HG03378 (cell line): ENCODE data around the gene B4GALNT3.

Experiments used
- ATAC-seq: cut with Tn5 transposase; IDR thresholded peaks from one replicate; pipeline ENCODE4 v1.9.1; 2021; ENCODE audit warnings: mild to moderate bottlenecking, moderate library complexity; ENCODE audit not compliant: unreplicated experiment

Gene B4GALNT3

GRCh38 chr12:466762-467161 lies 7.0 kb downstream of the B4GALNT3 start:
- ATAC-seq: no peak

DNA sequence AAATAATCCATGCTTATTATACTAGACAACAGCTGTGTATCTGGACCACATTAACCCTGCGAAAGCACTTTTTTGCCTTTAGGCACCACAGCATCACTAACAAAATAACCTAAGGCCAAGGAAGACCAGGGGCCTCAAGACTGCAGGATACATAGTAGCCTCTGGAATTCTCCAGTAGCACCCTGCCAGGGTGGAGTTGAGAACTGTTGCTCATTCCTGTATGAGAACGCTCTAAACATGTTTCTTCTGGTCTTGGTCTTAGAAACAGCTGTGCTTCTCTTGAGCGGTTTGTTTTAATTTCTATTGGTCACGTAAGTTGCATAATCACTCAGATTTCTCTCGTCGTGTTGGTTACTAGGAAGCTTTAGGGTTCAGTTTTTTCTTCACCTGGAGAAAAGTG lies 7.9 kb downstream of the B4GALNT3 start:
- ATAC-seq: no peak

DNA sequence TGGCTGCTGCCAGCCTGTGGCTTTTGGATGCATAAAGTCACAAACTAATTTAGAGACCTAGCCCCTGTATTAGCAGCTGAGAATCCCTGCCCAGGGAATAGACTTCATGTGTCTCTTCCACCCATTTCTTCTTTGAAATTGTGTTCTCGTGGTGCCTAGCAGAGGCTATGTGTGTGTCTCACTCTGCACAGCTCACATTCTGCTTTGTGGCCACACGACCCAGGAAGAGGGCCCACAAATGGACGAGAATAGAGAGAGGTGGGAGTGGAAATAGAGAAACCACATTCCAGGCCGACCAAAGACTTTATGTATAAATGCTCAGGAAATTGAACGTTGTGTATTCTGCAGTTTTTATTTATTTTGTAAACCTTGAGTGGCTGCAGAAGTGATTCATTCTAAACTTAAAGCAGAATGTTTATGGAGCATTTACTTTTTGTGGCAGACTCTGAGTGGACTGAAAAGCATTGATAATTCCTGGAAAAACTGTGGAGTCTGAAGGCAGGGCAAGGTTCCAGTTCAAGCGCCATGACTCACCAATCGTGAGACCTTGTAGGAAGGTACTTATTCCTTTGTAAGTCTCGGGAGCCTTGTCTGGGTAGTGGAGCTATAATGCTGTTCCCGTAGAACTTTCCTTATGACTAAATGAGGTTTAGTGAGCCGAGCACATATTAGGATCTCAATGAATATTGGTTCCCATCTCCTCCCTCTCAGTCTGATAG lies 9.1 kb downstream of the B4GALNT3 start:
- ATAC-seq: no peak

GRCh38 chr12:470133-470532 lies 10.4 kb downstream of the B4GALNT3 start:
- no peak for ATAC-seq

DNA sequence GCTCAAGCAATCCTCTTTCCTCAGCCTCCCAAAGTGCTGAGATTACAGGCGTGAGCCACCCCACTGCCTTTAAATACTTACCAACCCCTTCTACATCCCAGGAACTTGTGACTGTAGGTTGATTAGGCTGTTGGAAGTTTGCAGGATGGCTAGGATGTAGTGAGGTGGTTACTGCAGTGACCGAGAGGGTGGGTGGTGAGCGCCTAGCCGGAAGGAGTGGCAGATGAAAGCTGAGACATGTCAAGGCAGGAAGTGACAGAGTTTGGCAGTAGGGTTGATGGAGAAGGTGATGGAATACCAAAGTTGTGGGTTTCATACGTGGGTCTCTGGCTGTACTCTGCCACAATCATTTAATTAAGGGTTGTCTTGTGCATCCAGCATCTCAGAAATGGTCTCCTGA lies 13.5 kb downstream of the B4GALNT3 start:
- ATAC-seq: no peak

DNA sequence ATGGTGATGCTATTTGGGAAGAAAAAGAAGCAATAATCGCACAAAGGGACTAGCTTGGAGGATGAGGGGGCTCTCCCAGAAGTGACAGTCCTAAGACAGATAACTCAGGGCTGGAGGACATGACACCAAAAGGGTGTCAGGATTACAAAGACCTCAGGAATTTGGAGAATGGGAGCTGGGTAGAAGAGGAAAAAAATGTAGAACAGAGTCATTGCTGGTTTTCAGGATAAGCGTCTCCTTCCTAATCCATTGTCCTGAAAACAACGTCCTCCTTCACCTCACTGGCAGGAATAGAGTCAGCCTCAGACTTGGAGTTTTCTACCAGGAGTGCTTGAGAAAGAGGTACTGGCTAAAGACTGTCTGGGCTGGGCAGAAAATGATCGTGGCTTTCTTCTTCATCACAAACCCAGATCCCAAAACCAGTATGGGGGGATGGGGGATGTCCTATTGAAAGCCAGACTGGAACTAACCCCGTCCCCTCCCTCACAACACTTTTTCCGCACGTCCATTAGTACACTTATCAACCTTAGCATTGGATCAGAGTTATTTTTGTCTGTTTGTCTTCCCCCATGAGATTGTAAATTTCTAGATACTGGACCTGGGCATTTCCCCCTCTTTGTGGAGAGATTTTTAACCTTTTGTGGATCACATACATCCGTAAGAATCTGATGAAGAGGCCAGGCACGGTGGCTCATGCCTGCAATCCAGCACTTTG lies 14.3 kb downstream of the B4GALNT3 start:
- no peak for ATAC-seq

DNA sequence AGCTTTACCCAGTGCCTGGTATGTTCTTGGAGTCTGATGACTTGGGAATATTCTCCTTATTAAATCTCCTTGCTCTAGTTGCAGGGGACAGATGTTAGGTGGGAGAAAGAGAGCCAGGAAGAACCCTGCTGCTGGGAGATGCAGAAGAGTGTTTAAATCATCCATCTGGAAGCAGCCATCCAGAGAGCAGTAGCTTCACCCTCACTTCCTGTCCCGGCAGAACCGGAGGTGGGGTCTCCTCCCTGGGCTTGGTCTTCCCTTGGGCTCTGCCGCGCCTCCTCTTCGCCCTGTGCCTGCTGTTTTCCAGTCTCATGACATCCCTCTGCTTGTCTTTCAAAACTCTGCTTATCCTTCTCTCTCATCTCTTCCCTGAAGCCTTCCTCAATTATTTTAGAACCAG lies 15.5 kb downstream of the B4GALNT3 start:
- ATAC-seq: no peak

GRCh38 chr12:479161-479560 lies 19.4 kb downstream of the B4GALNT3 start:
- no peak for ATAC-seq

DNA sequence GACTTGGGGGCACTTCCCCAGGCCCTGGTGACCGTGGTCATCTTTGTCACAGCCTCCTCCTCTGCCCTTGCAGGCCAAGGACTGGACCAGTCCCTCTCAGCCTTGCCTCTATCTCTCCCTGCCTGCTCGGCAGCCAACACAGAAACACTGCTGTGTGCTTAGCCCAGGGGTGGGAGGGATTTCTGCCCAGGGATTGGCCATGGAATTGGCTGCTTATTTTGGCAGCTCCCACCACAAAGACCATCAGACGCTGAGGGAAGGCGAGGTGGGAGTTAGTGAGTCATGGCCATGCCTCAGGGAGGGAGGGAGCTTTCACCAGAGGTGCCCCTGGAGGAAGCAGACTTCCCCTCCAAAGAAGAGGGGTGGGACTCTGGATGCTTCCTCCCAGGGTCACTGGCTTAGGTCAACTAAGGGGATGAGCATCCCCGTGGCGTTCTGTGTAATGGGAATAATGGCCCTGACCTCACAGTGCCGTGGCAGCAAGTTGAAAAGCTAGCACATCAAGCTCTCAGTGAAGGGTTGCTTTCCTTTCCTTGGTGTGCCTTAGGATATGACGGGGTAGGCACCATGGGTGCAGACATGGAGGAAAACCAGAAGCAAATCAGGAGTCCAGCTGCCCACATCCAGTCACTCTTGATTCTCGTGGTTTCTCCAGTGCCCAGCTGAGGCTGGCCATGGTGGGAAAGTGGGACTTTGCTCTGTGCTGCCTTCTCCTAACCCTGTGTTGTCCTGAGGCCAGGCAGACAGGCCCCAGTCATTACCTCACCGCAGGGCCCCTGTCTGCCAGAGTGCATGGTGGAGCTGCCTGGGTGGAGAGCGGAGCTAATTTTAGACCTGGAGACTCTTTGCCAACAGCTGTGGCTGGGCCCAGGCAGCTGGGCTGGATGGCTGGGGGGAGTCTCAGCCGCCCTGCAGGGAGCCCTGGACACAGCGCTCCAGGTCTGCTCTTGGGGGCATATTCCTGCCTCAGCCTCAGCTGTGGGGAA lies 21.4 kb downstream of the B4GALNT3 start:
- no peak for ATAC-seq

- no peak for ATAC-seq
Observed at GRCh38 chr12:482061-482460, 22.3 kb downstream of the B4GALNT3 start.

GRCh38 chr12:484096-484495 lies 24.4 kb downstream of the B4GALNT3 start:
- no peak for ATAC-seq

DNA sequence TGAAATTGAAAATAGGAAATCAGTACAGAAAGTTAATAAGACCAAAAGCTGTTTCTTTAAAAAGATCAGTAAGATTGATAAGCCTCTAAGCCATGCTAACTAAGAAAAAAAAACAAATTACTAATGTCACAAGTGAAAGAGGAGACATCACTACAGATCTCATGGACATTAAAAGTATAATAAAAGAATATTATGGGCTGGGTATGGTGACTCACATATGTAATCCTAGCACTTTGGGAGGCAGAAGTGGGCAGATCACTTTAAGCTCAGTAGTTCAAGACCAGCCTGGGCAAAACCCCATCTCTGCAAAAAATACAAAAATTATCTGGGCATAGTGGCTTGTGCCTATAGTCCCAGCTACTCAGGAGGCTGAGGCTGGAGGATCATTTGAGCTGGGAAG lies 30.5 kb downstream of the B4GALNT3 start:
- ATAC-seq: no peak

GRCh38 chr12:495466-495865 lies 35.7 kb downstream of the B4GALNT3 start:
- ATAC-seq: no peak

DNA sequence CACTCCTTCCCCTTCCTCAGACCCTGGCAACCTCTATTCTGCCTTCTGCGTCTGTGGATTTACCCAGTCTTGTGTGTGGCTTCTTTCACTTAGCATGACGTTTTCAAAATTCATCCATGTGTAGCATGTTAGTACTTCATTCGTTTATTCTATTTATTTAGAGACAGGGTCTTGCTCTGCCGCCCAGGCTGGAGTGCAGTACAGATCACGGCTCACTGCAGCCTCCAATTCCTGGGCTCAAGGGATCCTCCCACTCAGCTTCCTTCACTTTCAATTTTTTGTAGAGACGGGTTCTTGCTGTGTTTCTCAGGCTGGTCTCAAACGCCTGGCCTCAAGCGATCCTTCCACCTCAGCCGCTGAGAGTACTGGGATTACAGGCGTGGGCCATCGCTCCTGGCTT lies 37.0 kb downstream of the B4GALNT3 start:
- ATAC-seq: no peak

DNA sequence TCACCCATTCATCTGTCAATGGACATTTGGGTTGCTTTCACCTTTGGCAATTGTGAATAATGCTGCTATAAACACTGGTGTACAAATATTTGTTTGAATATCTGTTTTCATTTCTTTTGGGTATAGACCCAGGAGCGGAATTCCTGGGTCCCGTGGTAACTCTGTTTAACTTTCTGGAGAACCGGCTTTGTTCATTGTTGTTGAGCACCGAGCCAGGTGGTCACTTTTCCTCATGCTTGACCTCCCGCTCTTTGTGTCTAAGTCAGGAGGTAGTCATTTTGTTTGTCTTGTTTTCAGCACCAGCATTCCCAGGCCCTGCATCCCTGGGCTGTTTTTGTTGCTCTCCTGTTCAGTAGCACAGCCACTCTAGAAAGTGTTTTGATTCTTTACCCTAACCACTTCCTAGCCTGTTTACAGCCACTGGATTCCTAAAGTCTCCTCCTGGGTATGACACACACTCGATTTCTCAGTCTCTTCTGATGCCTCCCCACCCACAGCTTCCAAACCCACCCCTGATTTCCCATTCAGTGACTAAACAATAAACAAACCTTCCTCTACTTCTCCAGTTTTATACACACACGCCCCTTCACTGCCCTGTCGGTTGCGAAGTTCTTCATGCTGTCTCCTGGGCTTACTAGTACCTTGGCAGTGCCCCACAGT lies 37.9 kb downstream of the B4GALNT3 start:
- ATAC-seq: no peak

GRCh38 chr12:499837-500458 lies 40.2 kb downstream of the B4GALNT3 start:
- no peak for ATAC-seq

DNA sequence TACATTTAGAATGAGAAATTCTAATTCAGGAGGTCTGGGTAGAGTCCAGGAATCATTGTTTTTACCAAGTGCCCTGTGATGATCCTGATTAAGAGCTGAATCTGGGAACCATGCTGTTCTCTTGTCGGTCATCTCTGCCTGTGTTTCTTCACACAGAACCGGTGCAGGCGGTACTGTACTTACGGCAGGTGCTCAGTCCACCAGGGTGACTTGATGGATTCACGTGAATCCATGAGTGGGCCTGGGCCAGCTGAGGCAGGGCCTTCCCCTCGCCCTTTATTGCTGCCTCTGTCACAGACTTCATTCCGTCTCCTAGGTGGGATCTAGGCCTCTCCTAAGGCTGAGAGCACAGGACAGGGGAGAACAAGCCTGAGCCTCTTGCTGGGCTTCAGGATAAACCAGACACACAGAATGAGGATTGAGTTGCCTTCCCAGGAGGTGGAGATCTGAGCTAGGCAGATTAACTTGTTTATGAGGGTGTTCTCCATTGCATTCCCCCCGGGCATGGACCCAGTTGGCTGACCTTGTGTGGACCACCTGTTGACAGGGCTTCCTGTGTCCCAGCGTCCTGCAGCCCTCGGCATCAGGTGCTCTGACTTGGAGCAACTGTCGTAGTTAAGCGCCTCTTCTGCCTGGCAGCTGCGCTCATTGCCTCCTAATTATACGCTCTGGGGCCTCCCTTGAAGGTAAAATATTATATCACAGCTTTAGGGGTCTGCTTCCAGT lies 42.1 kb downstream of the B4GALNT3 start:
- ATAC-seq: no peak

DNA sequence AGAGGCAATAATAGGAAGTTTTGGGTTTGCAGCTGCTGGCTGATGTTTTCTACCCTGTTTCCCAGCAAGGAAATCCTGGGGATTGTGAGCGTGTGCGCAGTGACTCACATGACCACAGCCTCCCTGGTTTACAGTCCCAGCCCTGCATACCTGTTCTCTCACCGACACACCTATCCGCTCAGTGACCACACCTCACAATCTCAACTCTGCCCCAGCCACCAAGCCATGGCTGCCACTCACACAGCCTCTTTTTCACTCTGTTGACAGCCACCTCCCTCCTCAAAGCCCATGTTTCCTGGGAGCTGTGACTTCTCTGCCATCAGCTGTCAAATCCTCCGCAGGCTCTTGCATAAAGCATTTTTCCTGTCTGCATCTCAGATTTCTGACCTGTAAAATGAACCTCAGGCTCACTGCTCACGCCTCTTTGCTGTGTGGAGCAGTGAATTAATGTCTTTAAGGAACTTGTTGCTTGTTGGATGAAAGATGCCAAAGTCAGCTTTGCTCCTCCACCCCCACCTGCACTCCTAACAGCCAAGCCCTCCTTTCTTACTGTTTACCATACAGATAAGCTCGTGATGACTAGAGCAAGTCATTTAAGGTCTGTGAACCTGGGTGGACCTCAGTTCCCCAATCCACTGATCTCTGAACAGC lies 43.5 kb downstream of the B4GALNT3 start:
- ATAC-seq: no peak

- ATAC-seq: no peak
Observed at GRCh38 chr12:505221-505620, 45.5 kb downstream of the B4GALNT3 start.
